ENCODE data around the gene ERMARD. TPM values are rescaled to one million over a fixed set of nuclear protein-coding genes. Genes with fewer than 3 reads are reported as not detected.
A peak's percentile ranks its signal among the peaks of the same experiment; 100 is the strongest.

Gene ERMARD
- total RNA-seq, 1 donor, result 18.3 TPM

- peak; percentile 46 for DNase-seq (ENCODE audit: low read depth)
- no peak overlapping the region for H3K4me3 ChIP-seq (ENCODE audit: low read depth, low read length)
- peak; percentile 1 for TF ChIP-seq CTCF (IDR thresholded peaks at IDR 0.05; ENCODE audit: insufficient read depth, low read length)
Observed at GRCh38 chr6:169738204-169738975, 13.0 kb upstream of the ERMARD start.

- DNase-seq (ENCODE audit: low read depth), result no peak
- no peak overlapping the region for H3K4me3 ChIP-seq (ENCODE audit: low read depth, low read length)
- TF ChIP-seq CTCF (IDR thresholded peaks at IDR 0.05; ENCODE audit: insufficient read depth, low read length), result no peak
Observed at GRCh38 chr6:169738976-169739529, 12.4 kb upstream of the ERMARD start.

GRCh38 chr6:169741344-169741743, 10.1 kb upstream of the ERMARD start:
- no peak for TF ChIP-seq CTCF (IDR thresholded peaks at IDR 0.05; ENCODE audit: insufficient read depth, low read length)
- no peak overlapping the region for H3K4me3 ChIP-seq (ENCODE audit: low read depth, low read length)
- DNase-seq (ENCODE audit: low read depth), result no peak

GRCh38 chr6:169745405-169745804, 6.0 kb upstream of the ERMARD start:
- DNase-seq (ENCODE audit: low read depth), result no peak
- TF ChIP-seq CTCF (IDR thresholded peaks at IDR 0.05; ENCODE audit: insufficient read depth, low read length), result no peak
- no peak overlapping the region for H3K4me3 ChIP-seq (ENCODE audit: low read depth, low read length)

- no peak for TF ChIP-seq CTCF (IDR thresholded peaks at IDR 0.05; ENCODE audit: insufficient read depth, low read length)
- H3K4me3 ChIP-seq (ENCODE audit: low read depth, low read length), result no peak overlapping the region
- DNase-seq (ENCODE audit: low read depth), result no peak
Observed at GRCh38 chr6:169746556-169746955, 4.9 kb upstream of the ERMARD start.

- no peak for DNase-seq (ENCODE audit: low read depth)
- peak overlapping the region; percentile 90 for H3K4me3 ChIP-seq (ENCODE audit: low read depth, low read length)
- TF ChIP-seq CTCF (IDR thresholded peaks at IDR 0.05; ENCODE audit: insufficient read depth, low read length), result no peak
Observed at GRCh38 chr6:169752074-169752623, 727 bp downstream of the ERMARD start.

Measured in fibroblast of the aortic adventitia (primary cell).